Neural crest cell (in vitro differentiated cells): ENCODE data around the gene APBB1IP. TPM values are rescaled to one million over a fixed set of nuclear protein-coding genes. Genes with fewer than 3 reads are reported as not detected.
"Not testable (repeated sequence)": the region's sequence is repeated elsewhere in the genome, so short reads cannot be mapped to it uniquely, and the experiment has no call there.

Source experiments
- DNase-seq: peaks from one replicate; pipeline ENCODE4 v3.0.0; 2021; ENCODE audit warnings: low read depth, mixed read lengths, low spot score
- H3K27ac Mint-ChIP-seq: one replicate; pipeline ENCODE4 v1.8.0; 2021; ENCODE audit warnings: mild to moderate bottlenecking, mixed read lengths; ENCODE audit not compliant: unreplicated experiment
- H3K27me3 Mint-ChIP-seq: 2 replicates; pipeline ENCODE4 v1.8.0; 2021; ENCODE audit warnings: low read depth, mild to moderate bottlenecking, mixed read lengths
- H3K36me3 Mint-ChIP-seq: 2 replicates; pipeline ENCODE4 v1.8.0; 2021; ENCODE audit warnings: low read depth, mild to moderate bottlenecking, mixed read lengths
- H3K4me1 Mint-ChIP-seq: 2 replicates; pipeline ENCODE4 v1.8.0; 2021; ENCODE audit warnings: mixed read lengths
- H3K4me3 Mint-ChIP-seq: one replicate; pipeline ENCODE4 v1.8.0; 2021; ENCODE audit warnings: mild to moderate bottlenecking, mixed read lengths
- H3K9me3 Mint-ChIP-seq: 2 replicates; pipeline ENCODE4 v1.8.0; 2021; ENCODE audit warnings: mixed read lengths
- CTCF ChIP-seq: fragments of 200-600 bp; sonication (generic); conservative IDR thresholded peaks from 2 replicates; pipeline ENCODE4 v1.5.0; 2021; ENCODE audit warnings: antibody characterized with exemption, mild to moderate bottlenecking
- total RNA-seq: library from RNA; stranded (reverse); gene quantifications from 2 replicates; pipeline ENCODE4 v1.2.1, GENCODE V29; 2021

Gene APBB1IP
- total RNA-seq, 1 donor from 2014 or later = not detected

- Mint-ChIP-seq H3K27me3 (no peaks in the 10 kb centered on the region), H3K4me1 (no peaks in the 10 kb centered on the region), H3K4me3 (no peak overlapping the region), H3K27ac (no peak overlapping the region), H3K36me3 (no peaks in the 10 kb centered on the region), H3K9me3 (no peaks in the 10 kb centered on the region)
- DNase-seq = no peak
- no peak for TF ChIP-seq CTCF
Observed at GRCh38 chr10:26468700-26469099, 30.6 kb downstream of the APBB1IP start.

- no peak for DNase-seq
- Mint-ChIP-seq H3K4me3 (no peak overlapping the region), H3K4me1 (no peaks in the 10 kb centered on the region), H3K9me3 (no peaks in the 10 kb centered on the region), H3K27me3 (no peaks in the 10 kb centered on the region), H3K36me3 (no peaks in the 10 kb centered on the region), H3K27ac (no peak overlapping the region)
- TF ChIP-seq CTCF = no peak
Observed at GRCh38 chr10:26472492-26472778, 34.3 kb downstream of the APBB1IP start.

- H3K36me3 Mint-ChIP-seq = no peaks in the 10 kb centered on the region
- no peaks in the 10 kb centered on the region for H3K4me1 Mint-ChIP-seq
- H3K27me3 Mint-ChIP-seq = no peaks in the 10 kb centered on the region
- no peaks in the 10 kb centered on the region for H3K9me3 Mint-ChIP-seq
- DNase-seq = no peak
- H3K27ac Mint-ChIP-seq = no peak overlapping the region
- TF ChIP-seq CTCF = no peak
- H3K4me3 Mint-ChIP-seq = no peak overlapping the region
Observed at GRCh38 chr10:26474026-26474425, 35.9 kb downstream of the APBB1IP start.

GRCh38 chr10:26474845-26475244 lies 36.7 kb downstream of the APBB1IP start:
- H3K27me3 Mint-ChIP-seq, H3K9me3 Mint-ChIP-seq, H3K4me1 Mint-ChIP-seq, H3K27ac Mint-ChIP-seq, H3K4me3 Mint-ChIP-seq, DNase-seq, H3K36me3 Mint-ChIP-seq: not testable (repeated sequence)

- Mint-ChIP-seq H3K27me3 (no peaks in the 10 kb centered on the region), H3K36me3 (no peaks in the 10 kb centered on the region), H3K27ac (no peak overlapping the region), H3K9me3 (no peaks in the 10 kb centered on the region), H3K4me3 (no peak overlapping the region), H3K4me1 (no peaks in the 10 kb centered on the region)
- TF ChIP-seq CTCF = no peak
- DNase-seq = no peak
Observed at GRCh38 chr10:26475386-26475785, 37.2 kb downstream of the APBB1IP start.

GRCh38 chr10:26477501-26477900 lies 39.4 kb downstream of the APBB1IP start:
- no peak for DNase-seq
- H3K4me3 Mint-ChIP-seq = no peak overlapping the region
- H3K27ac Mint-ChIP-seq = no peak overlapping the region
- H3K9me3 Mint-ChIP-seq = no peaks in the 10 kb centered on the region
- TF ChIP-seq CTCF = no peak
- H3K36me3 Mint-ChIP-seq = no peaks in the 10 kb centered on the region
- no peaks in the 10 kb centered on the region for H3K4me1 Mint-ChIP-seq
- H3K27me3 Mint-ChIP-seq = no peaks in the 10 kb centered on the region
